ENCODE data around the gene ATP9B. TPM values are rescaled to one million over a fixed set of nuclear protein-coding genes. Genes with fewer than 3 reads are reported as not detected.

Gene ATP9B
- total RNA-seq, 1 experiment from 2014 or later = 10.2 TPM

GRCh38 chr18:79345366-79345765, 276.2 kb downstream of the ATP9B start:
- no peak for DNase-seq (ENCODE audit: extremely low read depth, low read depth)

DNA sequence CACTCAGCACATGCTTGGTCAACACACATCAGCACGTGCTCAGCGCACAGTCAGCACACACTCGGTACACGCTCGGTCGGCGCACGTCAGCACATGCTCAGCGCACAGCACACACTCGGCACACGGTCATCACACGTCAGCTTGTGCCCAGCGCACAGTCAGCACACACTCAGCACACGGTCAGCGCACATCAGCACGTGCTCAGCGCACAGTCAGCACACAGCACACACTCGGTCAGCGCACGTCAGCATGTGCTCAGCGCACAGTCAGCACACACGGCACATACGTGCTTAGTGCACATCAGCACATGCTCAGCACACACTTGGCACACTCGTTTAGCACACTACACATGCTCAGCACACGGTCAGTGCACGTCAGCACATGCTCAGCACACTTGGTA, 276.8 kb downstream of the ATP9B start:
- no peak for DNase-seq (ENCODE audit: extremely low read depth, low read depth)

- DNase-seq (ENCODE audit: extremely low read depth, low read depth) = no peak
Measured at GRCh38 chr18:79348066-79348465, 278.9 kb downstream of the ATP9B start.

GRCh38 chr18:79352432-79352831, 283.2 kb downstream of the ATP9B start:
- no peak for DNase-seq (ENCODE audit: extremely low read depth, low read depth)

GRCh38 chr18:79353267-79353666, 284.1 kb downstream of the ATP9B start:
- no peak for DNase-seq (ENCODE audit: extremely low read depth, low read depth)

DNA sequence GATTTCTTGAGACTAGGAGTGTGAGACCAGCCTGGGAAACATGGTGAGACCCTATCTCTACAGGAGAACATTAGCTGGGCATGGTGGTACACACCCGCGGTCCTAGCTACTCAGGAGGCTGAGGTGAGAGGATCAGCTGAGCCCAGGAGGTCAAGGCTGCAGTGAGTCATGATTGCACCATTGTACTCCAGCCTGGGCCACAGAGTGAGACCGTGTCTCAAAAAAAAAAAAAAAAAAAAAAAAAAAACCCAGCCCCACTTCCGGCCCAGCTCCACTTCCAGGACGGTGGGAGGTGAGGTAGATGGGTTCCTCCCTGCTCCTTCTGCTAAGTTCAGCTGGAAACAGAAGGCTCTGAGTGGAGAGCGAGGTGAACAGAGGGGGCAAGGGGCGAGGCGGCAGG, 285.2 kb downstream of the ATP9B start:
- no peak for DNase-seq (ENCODE audit: extremely low read depth, low read depth)

DNA sequence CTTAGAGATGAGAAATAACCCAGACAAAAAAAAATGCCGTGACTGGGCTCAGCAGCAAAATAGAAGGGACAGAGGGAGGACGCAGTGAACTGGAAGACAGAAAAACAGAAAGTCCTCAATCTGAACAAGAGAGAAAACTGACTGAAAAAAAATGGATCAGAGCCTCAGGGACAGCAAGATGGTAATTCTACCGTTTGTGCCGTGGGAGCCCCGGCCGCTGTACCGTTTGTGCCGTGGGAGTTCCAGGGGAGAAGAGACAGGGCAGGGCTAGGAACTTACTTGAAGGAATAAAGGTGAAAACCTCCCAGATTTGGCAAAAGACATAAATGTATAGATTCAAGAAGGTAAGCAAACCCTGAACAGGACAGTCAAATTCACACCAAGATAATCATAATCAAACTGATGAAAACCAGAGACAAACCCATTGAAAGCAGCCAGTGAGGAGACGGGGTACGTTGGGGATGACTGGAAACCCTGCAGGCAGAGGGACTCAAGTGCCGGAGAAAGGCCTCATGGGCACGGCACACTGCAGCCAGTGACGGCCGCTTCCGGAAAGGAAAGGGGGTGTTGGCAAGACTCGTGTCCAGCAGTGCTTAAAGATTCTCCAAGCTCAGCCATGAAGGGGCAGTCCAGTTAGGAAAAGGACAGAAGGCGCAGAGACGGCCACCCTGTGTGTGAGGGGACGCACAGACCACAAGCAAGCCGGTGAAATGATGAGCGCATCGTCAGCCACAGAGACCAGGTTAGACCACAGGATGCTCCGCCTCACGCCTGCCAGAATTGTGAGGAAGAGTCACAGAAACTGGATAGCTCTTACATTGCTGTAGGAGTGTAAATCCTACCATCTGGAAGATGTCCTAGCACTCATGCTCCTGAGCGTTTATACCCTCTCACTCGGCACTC, 286.5 kb downstream of the ATP9B start:
- DNase-seq (ENCODE audit: extremely low read depth, low read depth) = no peak

DNA sequence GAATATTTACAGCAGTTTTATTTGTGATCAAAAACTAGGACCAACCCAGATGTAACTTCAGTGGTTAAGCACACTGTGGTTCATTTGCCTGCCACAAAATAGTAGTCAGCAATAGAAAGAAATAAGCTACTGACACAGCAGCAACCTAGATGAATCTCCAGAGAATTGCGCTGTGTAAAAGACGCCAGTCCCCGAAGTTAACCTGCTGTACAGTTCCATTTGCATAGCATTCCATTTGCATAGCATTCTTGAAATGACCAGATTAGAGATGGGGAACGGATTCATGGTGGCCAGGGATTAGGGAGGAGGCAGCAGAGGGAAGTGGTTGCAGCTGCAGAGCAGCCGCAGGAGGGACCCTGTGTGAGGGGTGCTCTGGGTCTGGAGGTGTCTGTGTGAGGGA, 287.2 kb downstream of the ATP9B start:
- DNase-seq (ENCODE audit: extremely low read depth, low read depth) = no peak

- no peak for DNase-seq (ENCODE audit: extremely low read depth, low read depth)
Measured at GRCh38 chr18:79360933-79361332, 291.7 kb downstream of the ATP9B start.

DNA sequence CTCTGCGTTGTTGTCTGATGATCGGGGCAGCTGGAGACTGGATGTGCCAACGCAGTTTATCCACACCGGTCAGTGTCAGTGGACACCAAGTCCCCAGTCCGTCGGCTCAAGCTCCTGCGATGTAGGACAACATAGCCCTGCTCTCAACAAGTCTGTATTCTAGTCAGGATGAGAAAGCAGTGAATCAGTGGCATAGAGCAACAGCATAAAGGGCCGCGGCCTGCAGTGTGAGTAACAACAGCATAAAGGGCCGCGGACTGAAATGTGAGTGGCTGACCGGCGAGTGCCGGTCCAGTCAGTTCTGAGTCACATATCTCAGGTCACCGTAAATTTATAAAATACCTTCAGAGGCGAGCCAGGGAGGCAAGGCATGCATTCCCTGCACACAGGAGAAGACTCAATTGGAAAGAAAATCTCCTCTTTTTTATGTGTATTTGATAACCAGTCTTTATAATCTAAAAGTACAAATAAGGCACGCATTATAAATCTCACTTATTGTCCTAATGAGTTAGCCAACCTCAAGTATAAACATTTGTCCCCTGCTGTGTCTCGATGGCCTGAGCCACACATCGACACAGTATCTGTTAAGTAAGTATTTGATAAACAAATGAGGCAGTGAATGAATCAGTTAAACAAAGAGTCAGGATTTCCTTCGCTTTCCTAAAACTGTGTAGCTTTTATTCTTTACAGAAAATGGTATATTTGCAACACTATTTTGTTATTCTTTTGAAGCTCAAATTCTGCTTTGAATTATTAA, 292.8 kb downstream of the ATP9B start:
- DNase-seq (ENCODE audit: extremely low read depth, low read depth) = no peak

GRCh38 chr18:79365701-79366100, 296.5 kb downstream of the ATP9B start:
- DNase-seq (ENCODE audit: extremely low read depth, low read depth) = no peak

- DNase-seq (ENCODE audit: extremely low read depth, low read depth) = no peak
Measured at GRCh38 chr18:79366177-79367094, 297.2 kb downstream of the ATP9B start.

GRCh38 chr18:79367480-79367879, 298.3 kb downstream of the ATP9B start:
- DNase-seq (ENCODE audit: extremely low read depth, low read depth) = no peak

DNA sequence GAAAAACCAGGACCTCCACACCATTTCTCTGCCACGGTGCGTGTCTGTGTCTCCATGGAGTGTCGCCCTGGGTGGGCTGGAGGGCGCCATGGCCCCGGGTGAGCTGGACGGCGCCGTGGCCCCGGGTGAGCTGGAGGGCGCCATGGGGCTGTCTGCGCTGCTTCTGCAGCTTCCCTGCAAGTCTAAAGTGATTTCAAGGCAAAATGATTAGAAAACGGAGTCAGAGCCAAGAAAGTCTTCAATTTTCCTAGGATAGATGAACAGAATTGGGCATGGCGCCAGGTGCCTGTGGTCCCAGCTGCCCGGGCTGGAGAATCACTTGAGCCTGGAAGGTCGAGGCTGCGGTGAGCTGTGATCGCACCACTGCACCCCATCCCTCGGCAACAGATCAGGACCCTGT, 298.8 kb downstream of the ATP9B start:
- no peak for DNase-seq (ENCODE audit: extremely low read depth, low read depth)

- no peak for DNase-seq (ENCODE audit: extremely low read depth, low read depth)
Measured at GRCh38 chr18:79368681-79369080, 299.5 kb downstream of the ATP9B start.

DNA sequence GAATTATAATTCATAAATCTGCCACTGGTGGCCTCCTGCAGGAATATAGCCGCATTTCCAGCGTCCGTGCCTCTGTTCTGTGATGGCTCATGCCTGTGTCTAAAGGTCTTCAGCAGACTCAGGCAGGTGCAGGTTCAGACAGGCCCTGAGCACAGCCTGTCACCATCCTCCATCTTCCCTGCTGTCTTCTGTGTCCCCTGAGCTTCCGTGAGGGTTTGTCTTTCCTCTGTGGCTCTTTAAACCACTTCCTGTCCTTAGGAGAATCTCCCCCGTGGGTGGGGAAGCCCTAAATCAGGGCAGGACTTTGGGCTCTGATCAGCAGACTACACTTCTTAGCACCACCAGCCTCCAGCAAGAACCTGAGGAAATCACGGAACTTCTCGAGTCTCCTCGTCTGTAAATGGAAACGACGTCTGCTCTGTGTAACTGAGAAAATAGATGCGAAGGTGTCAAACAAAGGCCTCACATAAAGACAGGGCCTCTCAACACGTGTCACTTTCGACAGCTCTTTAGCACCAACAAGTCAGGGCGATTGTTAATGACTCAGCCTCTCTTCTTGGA, 302.4 kb downstream of the ATP9B start:
- DNase-seq (ENCODE audit: extremely low read depth, low read depth) = no peak

- no peak for DNase-seq (ENCODE audit: extremely low read depth, low read depth)
Measured at GRCh38 chr18:79372461-79372860, 303.3 kb downstream of the ATP9B start.

DNA sequence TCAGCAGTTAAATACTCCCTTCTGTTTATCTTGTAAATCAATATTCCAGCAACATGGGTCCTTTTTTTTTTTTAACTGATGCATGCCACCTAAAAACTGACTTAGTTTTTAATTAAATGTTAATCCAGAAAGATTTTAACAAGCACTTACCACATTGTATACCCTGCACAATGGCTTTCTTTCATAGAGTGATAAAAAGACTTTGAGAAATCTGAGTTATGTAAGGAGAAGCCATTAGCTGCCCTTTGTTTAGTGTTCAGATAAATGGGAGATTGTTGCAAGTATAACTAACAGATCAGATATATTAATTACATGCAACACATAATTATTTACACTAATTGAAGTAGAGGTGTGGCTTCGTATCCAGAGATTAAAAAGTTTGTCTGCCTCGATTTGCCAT, 303.8 kb downstream of the ATP9B start:
- DNase-seq (ENCODE audit: extremely low read depth, low read depth) = no peak

GRCh38 chr18:79373736-79374135, 304.5 kb downstream of the ATP9B start:
- DNase-seq (ENCODE audit: extremely low read depth, low read depth) = no peak

- DNase-seq (ENCODE audit: extremely low read depth, low read depth) = no peak
Measured at GRCh38 chr18:79374408-79375171, 305.4 kb downstream of the ATP9B start.
